Measurements from ENCODE around the gene SELL.
A peak's percentile ranks its signal among the peaks of the same experiment; 100 is the strongest.
"Not testable (repeated sequence)": the region's sequence is repeated elsewhere in the genome, so short reads cannot be mapped to it uniquely, and the experiment has no call there.

Gene SELL

DNA sequence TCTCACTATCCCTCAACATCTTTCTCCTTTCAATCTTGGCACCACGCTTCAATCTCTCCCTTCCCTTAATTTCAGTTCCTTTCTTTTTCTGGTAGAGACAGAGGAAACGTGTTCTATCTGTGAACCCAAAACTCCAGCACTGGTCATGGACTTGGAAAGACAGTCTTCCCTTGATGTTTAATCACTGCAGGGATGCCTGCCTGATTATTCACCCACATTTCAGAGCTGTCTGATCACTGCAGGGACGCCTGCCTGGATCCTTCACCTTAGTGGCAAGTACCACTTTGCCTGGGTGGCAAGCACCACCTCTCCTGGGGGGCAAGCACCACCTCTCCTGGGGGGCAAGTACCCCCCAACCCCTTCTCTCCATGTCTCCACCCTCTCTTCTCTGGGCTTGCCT is 27.8 kb downstream of the SELL start:
- no peaks in the 10 kb centered on the region for H3K36me3 ChIP-seq (ENCODE audit: control insufficient read depth, insufficient read depth, low read length, severe bottlenecking)
- DNase-seq (ENCODE audit: low read depth): no peak
- H3K4me1 ChIP-seq (ENCODE audit: control insufficient read depth, insufficient read depth, low read length): no peaks in the 10 kb centered on the region
- H3K9ac ChIP-seq (ENCODE audit: low read length): no peak overlapping the region
- H3K9me3 ChIP-seq (ENCODE audit: control insufficient read depth, low read length): no peaks in the 10 kb centered on the region
- H3K4me3 ChIP-seq (ENCODE audit: low read length): no peak overlapping the region
- peaks cover 8% of the 10 kb centered on the region for H3K27me3 ChIP-seq (replicated peaks; ENCODE audit: control insufficient read depth, insufficient read depth, low read length)

DNA sequence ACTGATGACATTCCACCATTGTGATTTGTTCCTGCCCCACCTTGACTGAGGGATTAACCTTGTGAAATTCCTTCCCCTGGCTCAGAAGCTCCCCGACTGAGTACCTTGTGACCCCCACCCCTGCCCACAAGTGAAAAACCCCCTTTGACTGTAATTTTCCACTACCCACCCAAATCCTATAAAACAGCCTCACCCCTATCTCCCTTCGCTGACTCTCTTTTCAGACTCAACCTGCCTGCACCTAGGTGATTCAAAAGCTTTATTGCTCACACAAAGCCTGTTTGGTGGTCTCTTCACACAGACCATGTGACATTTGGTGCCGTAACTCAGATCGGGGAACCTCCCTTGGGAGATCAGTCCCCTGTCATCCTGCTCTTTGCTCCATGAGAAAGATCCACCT is 28.3 kb downstream of the SELL start:
- H3K4me1 ChIP-seq (ENCODE audit: control insufficient read depth, insufficient read depth, low read length); H3K27me3 ChIP-seq (replicated peaks; ENCODE audit: control insufficient read depth, insufficient read depth, low read length); H3K9me3 ChIP-seq (ENCODE audit: control insufficient read depth, low read length); DNase-seq (ENCODE audit: low read depth); H3K36me3 ChIP-seq (ENCODE audit: control insufficient read depth, insufficient read depth, low read length, severe bottlenecking); H3K4me3 ChIP-seq (ENCODE audit: low read length); H3K9ac ChIP-seq (ENCODE audit: low read length): not testable (repeated sequence)

DNA sequence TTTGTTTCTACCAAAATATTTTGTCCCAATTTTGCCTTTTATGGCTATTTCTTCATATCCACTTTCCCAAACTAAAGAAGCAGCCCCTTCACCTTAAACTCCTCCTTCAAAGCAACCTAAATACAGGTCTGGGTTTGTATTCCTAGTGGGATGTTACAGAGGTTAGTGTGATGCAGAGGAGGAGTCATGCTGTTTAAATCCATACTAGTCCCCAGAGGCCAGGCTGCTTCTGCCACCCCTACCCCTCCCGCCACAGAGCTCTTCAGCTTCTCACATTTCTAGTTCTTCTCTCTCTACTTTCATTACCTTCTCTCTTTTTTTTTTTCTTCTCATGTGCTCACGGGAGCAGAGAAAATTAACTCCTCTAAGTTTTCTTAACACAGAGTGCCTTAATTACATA is 29.3 kb downstream of the SELL start:
- no peak overlapping the region for H3K4me3 ChIP-seq (ENCODE audit: low read length)
- no peak overlapping the region for H3K9ac ChIP-seq (ENCODE audit: low read length)
- peaks cover 8% of the 10 kb centered on the region for H3K27me3 ChIP-seq (replicated peaks; ENCODE audit: control insufficient read depth, insufficient read depth, low read length)
- H3K36me3 ChIP-seq (ENCODE audit: control insufficient read depth, insufficient read depth, low read length, severe bottlenecking): no peaks in the 10 kb centered on the region
- no peaks in the 10 kb centered on the region for H3K4me1 ChIP-seq (ENCODE audit: control insufficient read depth, insufficient read depth, low read length)
- DNase-seq (ENCODE audit: low read depth): no peak
- no peaks in the 10 kb centered on the region for H3K9me3 ChIP-seq (ENCODE audit: control insufficient read depth, low read length)

DNA sequence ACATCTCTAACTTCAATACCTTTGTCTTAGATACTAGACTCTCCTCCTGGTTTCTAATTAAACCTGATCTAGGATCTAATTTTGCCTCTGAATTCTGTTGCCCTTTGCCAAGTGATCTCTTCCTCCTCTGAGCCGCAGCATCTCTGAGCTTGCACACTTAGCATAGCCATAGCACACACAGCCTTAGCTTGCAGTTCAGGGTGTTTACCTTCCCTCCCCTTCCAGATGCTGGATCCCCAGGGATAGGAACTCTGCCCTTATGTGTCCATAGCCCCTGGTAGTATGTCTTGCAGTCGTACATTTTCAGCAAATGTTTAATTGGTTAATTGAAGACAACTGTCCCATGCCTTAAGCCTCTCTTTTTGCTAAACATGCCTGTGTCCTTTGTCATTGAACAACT is 30.3 kb downstream of the SELL start:
- no peak for DNase-seq (ENCODE audit: low read depth)

DNA sequence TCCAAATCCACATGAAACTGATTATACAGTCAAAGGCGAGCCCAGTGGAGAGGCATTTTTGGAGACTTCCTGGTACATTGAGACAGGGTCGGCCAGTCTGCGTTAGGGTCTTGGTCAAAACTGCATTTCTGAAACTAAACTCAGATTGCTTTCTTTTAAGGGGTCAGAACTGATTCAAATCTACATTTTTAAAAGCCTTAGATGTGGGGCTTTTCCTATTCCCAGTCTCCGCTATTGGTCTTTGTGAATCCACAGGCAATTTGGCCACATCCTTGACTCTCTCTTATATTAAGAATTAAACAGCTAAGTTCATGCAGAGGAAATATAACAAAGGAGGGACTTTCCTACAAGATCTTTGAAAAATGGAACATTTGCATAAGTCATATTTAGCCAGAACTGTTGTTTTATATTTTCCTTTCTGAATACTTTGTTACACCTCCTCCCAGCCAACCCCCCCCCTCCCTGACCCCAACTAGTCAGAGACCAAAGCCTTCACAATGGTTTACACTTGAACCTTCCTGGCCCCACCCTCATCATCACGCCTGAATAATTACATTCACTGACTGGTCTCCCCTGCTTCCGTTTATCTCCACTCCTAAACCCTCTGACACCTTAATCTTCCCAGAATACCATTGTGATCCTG is 30.9 kb downstream of the SELL start:
- no peaks in the 10 kb centered on the region for H3K9me3 ChIP-seq (ENCODE audit: control insufficient read depth, low read length)
- DNase-seq (ENCODE audit: low read depth): no peak
- peaks cover 8% of the 10 kb centered on the region for H3K27me3 ChIP-seq (replicated peaks; ENCODE audit: control insufficient read depth, insufficient read depth, low read length)
- H3K4me3 ChIP-seq (ENCODE audit: low read length): no peak overlapping the region
- no peak overlapping the region for H3K9ac ChIP-seq (ENCODE audit: low read length)
- no peaks in the 10 kb centered on the region for H3K36me3 ChIP-seq (ENCODE audit: control insufficient read depth, insufficient read depth, low read length, severe bottlenecking)
- no peaks in the 10 kb centered on the region for H3K4me1 ChIP-seq (ENCODE audit: control insufficient read depth, insufficient read depth, low read length)

More for the DNA sequence above, 30.3 kb downstream of the SELL start:
- Histone ChIP-seq H3K9me3 (ENCODE audit: control insufficient read depth, low read length) (no peaks in the 10 kb centered on the region), H3K4me1 (ENCODE audit: control insufficient read depth, insufficient read depth, low read length) (no peaks in the 10 kb centered on the region), H3K36me3 (ENCODE audit: control insufficient read depth, insufficient read depth, low read length, severe bottlenecking) (no peaks in the 10 kb centered on the region), H3K4me3 (ENCODE audit: low read length) (no peak overlapping the region), H3K27me3 (replicated peaks; ENCODE audit: control insufficient read depth, insufficient read depth, low read length) (peaks cover 8% of the 10 kb centered on the region), H3K9ac (ENCODE audit: low read length) (no peak overlapping the region)

DNA sequence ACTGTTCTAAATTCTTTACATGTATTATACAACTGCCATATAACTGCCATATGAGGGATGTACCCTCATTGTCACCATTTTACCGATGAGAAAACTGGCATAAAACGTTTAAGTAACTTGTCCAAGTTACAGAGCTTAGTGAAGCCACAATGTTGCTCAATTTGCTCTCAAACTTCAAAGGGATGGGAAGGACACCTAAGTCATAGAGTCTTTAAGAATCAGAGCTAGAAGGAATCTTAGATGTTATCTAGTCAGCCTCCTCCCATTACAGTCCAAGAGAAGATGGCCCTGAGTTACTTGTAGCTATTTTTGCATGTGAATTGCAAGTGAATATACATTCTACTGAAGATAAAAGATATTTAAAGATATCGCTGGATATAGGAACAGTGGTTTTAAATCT is 31.7 kb downstream of the SELL start:
- no peaks in the 10 kb centered on the region for H3K4me1 ChIP-seq (ENCODE audit: control insufficient read depth, insufficient read depth, low read length)
- no peak overlapping the region for H3K4me3 ChIP-seq (ENCODE audit: low read length)
- no peaks in the 10 kb centered on the region for H3K9me3 ChIP-seq (ENCODE audit: control insufficient read depth, low read length)
- peaks cover 8% of the 10 kb centered on the region for H3K27me3 ChIP-seq (replicated peaks; ENCODE audit: control insufficient read depth, insufficient read depth, low read length)
- DNase-seq (ENCODE audit: low read depth): no peak
- H3K36me3 ChIP-seq (ENCODE audit: control insufficient read depth, insufficient read depth, low read length, severe bottlenecking): no peaks in the 10 kb centered on the region
- H3K9ac ChIP-seq (ENCODE audit: low read length): no peak overlapping the region

DNA sequence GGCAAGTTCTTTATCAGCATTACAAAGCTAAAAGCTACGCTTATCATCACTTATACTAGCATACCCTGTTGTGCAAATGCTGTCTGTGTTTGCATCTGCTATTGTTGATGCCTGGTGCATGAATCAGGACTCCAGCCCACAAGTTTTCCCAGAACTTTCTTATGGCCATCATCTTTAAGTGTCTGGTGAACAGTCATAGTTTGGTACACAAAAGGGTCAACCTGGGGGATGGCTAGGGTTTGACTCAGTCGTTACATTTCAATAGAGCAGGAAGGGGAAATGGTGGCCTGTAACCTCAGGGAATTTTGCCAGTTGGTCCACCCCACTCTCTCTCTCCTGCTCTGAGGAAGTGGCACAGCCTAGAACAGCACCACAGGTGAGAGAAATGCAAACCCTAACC is 35.4 kb downstream of the SELL start:
- H3K4me1 ChIP-seq (ENCODE audit: control insufficient read depth, insufficient read depth, low read length): no peaks in the 10 kb centered on the region
- no peak overlapping the region for H3K4me3 ChIP-seq (ENCODE audit: low read length)
- peak; percentile 1 for DNase-seq (ENCODE audit: low read depth)
- H3K36me3 ChIP-seq (ENCODE audit: control insufficient read depth, insufficient read depth, low read length, severe bottlenecking): no peaks in the 10 kb centered on the region
- peaks cover under 1% of the 10 kb centered on the region for H3K27me3 ChIP-seq (replicated peaks; ENCODE audit: control insufficient read depth, insufficient read depth, low read length)
- peaks cover 6% of the 10 kb centered on the region for H3K9me3 ChIP-seq (ENCODE audit: control insufficient read depth, low read length)
- no peak overlapping the region for H3K9ac ChIP-seq (ENCODE audit: low read length)

DNA sequence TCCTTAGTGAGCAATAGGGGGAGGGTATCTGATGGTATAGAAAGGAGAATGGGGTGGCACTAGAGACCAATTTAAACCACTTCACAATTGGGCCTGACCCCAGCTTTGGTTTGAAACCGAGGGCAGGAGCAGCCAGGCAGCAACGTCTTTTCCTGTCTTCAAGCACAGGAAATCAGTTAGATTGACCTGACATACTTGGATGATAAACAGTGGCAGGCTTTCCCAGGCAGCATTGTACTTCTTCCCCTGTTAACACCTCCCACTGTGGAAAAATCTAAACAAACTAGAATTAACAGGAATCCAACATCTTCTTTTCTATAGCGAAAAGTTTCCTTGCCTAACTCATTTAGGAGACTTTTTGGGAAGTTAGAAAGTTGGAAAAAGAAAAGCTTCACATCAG is 40.6 kb downstream of the SELL start:
- H3K27me3 ChIP-seq (replicated peaks; ENCODE audit: control insufficient read depth, insufficient read depth, low read length): no peaks in the 10 kb centered on the region
- no peak for DNase-seq (ENCODE audit: low read depth)
- H3K9me3 ChIP-seq (ENCODE audit: control insufficient read depth, low read length): peaks cover 6% of the 10 kb centered on the region
- H3K9ac ChIP-seq (ENCODE audit: low read length): no peak overlapping the region
- no peak overlapping the region for H3K4me3 ChIP-seq (ENCODE audit: low read length)
- no peaks in the 10 kb centered on the region for H3K36me3 ChIP-seq (ENCODE audit: control insufficient read depth, insufficient read depth, low read length, severe bottlenecking)
- H3K4me1 ChIP-seq (ENCODE audit: control insufficient read depth, insufficient read depth, low read length): no peaks in the 10 kb centered on the region

DNA sequence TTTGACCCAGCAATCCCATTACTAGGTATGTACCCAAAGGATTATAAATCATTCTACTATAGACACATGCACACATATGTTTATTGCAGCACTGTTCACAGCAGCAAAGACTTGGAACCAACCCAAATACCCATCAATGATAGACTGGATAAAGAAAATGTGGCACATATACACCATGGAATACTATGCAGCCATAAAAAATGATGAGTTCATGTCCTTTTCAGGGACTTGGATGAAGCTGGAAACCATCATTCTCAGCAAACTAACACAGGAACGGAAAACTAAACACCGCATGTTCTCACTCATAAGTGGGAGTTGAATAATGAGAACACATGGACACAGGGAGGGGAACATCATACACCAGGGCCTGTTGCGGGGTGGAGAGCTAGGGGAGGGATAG is 41.2 kb downstream of the SELL start:
- H3K4me3 ChIP-seq (ENCODE audit: low read length); DNase-seq (ENCODE audit: low read depth); H3K9me3 ChIP-seq (ENCODE audit: control insufficient read depth, low read length); H3K36me3 ChIP-seq (ENCODE audit: control insufficient read depth, insufficient read depth, low read length, severe bottlenecking); H3K9ac ChIP-seq (ENCODE audit: low read length); H3K4me1 ChIP-seq (ENCODE audit: control insufficient read depth, insufficient read depth, low read length); H3K27me3 ChIP-seq (replicated peaks; ENCODE audit: control insufficient read depth, insufficient read depth, low read length): not testable (repeated sequence)

DNA sequence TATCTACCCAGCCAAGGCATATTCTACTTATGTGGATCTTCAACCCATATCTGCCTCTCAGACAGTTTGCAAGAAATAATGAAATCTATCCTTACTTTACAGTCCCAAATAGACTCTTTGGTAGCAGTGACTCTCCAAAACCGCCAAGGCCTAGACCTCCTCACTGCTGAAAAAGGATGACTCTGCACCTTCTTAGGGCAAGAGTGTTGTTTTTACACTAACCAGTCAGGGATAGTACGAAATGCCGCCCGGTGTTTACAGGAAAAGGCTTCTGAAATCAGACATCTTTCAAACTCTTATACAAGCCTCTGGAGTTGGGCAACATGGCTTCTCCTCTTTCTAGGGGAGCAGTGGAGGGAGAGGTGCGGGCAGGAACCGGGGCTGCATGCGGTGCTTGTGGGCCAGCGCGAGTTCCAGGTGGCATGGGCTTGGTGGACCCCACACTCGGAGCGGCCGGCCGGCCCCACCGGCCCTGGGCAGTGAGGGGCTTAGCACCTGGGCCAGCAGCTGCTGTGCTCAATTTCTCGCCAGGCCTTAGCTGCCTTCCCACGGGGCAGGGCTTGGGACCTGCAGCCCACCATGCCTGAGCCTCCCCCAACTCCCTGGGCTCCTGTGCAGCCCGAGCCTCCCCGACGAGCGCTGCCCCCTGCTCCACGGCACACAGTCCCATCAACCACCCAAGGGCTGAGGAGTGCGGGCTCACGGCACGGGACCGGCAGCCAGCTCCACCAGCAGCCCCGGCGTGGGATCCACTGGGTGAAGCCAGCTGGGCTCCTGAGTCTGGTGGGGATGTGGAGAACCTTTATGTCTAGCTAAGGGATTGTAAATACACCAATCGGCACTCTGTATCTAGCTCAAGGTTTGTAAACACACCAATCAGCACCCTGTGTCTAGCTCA is 43.5 kb downstream of the SELL start:
- H3K9me3 ChIP-seq (ENCODE audit: control insufficient read depth, low read length); H3K4me3 ChIP-seq (ENCODE audit: low read length); H3K4me1 ChIP-seq (ENCODE audit: control insufficient read depth, insufficient read depth, low read length); H3K36me3 ChIP-seq (ENCODE audit: control insufficient read depth, insufficient read depth, low read length, severe bottlenecking); H3K27me3 ChIP-seq (replicated peaks; ENCODE audit: control insufficient read depth, insufficient read depth, low read length); H3K9ac ChIP-seq (ENCODE audit: low read length); DNase-seq (ENCODE audit: low read depth): not testable (repeated sequence)

DNA sequence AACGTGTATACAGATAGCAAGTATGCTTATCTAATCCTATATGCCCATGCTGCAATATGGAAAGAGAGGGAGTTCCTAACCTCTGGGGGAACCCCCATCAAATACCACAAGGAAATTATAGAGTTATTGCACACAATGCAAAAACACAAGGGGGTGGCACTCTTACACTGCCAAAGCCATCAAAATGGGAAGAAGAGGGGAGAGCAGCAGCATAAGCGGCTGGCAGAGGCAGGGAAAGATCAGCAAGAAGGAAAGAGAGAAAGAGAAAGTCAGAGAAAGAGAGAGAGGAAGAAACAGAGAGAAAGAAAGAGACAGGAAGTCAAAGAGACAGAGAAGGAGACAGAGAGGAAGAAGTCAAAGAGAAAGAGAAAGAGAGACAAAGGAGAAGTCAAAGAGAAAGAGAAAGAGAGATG is 44.2 kb downstream of the SELL start:
- not testable (repeated sequence) for H3K9ac ChIP-seq (ENCODE audit: low read length); H3K36me3 ChIP-seq (ENCODE audit: control insufficient read depth, insufficient read depth, low read length, severe bottlenecking); H3K4me3 ChIP-seq (ENCODE audit: low read length); H3K27me3 ChIP-seq (replicated peaks; ENCODE audit: control insufficient read depth, insufficient read depth, low read length); DNase-seq (ENCODE audit: low read depth); H3K4me1 ChIP-seq (ENCODE audit: control insufficient read depth, insufficient read depth, low read length); H3K9me3 ChIP-seq (ENCODE audit: control insufficient read depth, low read length)
